ENCODE results near the gene ANP32B.
A peak's percentile ranks its signal among the peaks of the same experiment; 100 is the strongest.

- TF ChIP-seq POLR2AphosphoS5 (IDR thresholded peaks at IDR 0.05; ENCODE audit: low read depth, low read length) (no peak), POLR2A (IDR thresholded peaks at IDR 0.05; ENCODE audit: low read depth, low read length) (0 out of 2 replicates have a peak, but pooled peaks have one; percentile 23), TAF1 (IDR thresholded peaks at IDR 0.05; ENCODE audit: borderline replicate concordance, low read depth, low read length) (no peak)
These were observed 547 bp downstream of the ANP32B start for GRCh38 chr9:97983589-97984187.
